NCI-H1048 (cell line): ENCODE measurements around the gene S100PBP.

ENCODE experiments used
- DNase-seq: peaks from one replicate; lab custom pipeline; 2025; lab: John Stamatoyannopoulos, UW

Gene S100PBP

DNA sequence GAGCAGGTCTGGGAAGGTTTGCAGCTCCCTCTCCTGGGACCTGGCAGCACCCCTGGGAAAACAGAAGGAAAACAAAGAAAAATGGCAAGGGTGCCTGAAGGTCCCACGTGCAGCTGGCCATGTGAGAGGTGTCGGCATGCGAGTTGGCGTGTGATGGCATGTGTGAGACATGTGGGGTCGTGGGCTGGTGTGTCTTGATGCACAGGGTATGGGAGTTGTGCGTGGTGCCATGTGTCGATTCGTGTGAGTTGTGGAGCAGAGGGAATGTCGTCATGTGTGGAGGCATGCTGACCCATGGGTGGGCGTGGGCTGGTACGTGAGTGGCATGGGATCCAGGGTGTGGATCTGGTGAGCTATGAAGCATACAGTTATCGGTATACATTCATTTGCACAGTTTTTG, 70.2 kb downstream of the S100PBP start:
- DNase-seq = no peak

GRCh38 chr1:32888134-32888533, 70.7 kb downstream of the S100PBP start:
- no peak for DNase-seq

DNA sequence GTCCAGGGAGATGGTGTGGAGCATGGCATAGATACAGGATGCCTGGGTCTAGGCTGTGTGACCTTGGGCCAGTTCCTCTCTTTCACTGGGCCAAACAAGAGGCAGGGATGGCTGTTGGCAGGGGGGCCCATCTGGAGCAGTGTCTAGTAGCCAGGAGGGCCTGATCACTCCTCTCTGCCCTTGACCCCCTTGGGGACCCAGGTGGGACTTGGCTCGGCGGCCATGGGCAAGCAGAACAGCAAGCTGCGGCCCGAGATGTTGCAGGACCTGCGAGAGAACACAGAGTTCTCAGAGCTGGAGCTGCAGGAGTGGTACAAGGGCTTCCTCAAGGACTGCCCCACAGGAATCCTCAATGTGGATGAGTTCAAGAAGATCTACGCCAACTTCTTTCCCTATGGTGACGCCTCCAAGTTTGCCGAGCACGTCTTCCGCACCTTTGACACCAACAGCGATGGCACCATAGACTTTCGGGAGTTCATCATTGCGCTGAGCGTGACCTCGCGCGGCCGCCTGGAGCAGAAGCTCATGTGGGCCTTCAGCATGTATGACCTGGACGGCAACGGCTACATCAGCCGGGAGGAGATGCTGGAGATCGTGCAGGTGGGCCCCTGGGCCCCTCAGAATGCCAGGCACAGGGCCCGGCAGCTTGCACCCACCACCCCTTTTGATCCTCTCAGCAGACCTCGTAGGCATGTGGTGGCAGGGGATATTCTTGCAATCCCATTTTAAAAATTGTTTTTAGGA, 71.4 kb downstream of the S100PBP start:
- no peak for DNase-seq

GRCh38 chr1:32889731-32890278, 72.4 kb downstream of the S100PBP start:
- DNase-seq = no peak

GRCh38 chr1:32890516-32891240, 73.2 kb downstream of the S100PBP start:
- DNase-seq = no peak

GRCh38 chr1:32891241-32891570, 73.8 kb downstream of the S100PBP start:
- DNase-seq = no peak

- DNase-seq = no peak
Observed at GRCh38 chr1:32891630-32892029, 74.2 kb downstream of the S100PBP start.

GRCh38 chr1:32892368-32893197, 75.1 kb downstream of the S100PBP start:
- peak; percentile 47 for DNase-seq

- DNase-seq = no peak
Observed at GRCh38 chr1:32893198-32894018, 76.0 kb downstream of the S100PBP start.

GRCh38 chr1:32894019-32894600, 76.7 kb downstream of the S100PBP start:
- DNase-seq = no peak

- DNase-seq = no peak
Observed at GRCh38 chr1:32894681-32895080, 77.2 kb downstream of the S100PBP start.

DNA sequence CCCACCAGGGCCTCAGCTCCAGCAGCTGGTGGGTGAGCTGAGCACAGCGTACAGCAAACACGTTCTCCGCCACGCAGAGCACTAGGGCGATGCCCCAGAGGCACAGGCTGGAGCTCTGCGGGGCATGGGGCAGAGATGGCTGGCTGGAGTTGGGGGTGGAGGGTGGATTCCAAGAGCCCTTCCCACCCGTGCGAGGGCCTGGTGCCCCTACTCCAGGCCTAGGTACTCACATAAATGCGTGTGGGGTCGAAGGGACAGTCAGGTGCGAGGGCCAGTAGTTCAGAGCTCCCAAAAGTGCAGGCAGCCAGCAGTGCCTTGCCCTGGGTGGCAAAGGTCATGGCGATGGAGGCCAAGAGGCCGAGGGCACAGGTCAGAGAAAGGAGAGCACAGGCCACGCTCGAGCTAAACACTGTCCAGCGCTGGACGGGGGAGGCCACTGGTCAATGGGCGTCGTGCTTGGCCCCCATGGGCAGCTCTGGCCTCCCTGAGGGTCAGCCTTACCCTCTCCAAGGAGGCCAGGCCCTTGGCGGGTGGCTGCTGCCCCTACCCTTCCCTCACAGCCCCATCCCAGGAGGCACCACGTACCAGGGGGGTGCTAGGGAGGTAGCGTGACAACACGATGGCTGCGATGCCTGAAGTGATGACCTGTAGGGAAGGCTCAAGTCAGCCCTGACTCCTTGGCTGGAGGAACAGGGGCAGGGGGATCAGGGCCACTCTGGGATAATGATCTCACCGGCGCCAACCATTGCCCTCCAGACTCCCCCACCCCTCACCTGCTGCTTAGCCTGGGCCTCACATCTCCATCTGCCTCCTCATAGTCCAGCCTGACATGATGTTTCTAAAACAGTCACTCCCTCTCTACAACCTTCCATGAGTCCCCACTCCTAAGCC, 78.1 kb downstream of the S100PBP start:
- DNase-seq = no peak

GRCh38 chr1:32896451-32896850, 79.0 kb downstream of the S100PBP start:
- DNase-seq = no peak

GRCh38 chr1:32897082-32898049, 79.9 kb downstream of the S100PBP start:
- no peak for DNase-seq

GRCh38 chr1:32898056-32898455, 80.6 kb downstream of the S100PBP start:
- DNase-seq = no peak

GRCh38 chr1:32898958-32899357, 81.5 kb downstream of the S100PBP start:
- no peak for DNase-seq

GRCh38 chr1:32899586-32900296, 82.3 kb downstream of the S100PBP start:
- no peak for DNase-seq

DNA sequence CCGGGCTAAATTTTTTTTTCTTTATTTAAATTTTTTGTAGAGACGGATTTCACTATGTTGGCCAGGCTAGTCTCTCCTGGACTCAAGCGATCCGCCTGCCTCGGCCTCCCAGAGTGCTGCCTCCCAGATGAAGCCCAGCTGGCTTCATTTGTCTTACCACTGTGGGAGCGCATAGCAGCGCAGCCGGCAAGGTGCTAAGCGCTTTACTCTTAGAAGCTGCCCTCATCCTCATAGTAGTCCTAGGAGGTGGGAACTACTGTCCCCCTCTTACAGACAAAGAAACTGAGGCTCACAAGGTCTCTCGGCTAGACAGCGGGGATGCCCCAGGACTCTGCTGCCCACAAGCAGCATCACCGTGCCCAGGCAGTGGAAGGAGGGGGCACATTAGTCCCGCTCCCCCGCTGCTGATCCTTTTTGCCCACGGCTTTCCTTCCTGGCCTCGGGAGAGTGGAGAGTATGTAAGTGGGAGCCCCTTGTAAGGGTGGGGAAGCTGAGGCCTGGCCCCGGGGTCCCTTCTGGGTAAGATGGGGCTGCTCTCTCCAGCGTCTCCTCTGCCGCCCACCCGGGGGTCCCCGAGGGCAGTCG, 83.0 kb downstream of the S100PBP start:
- DNase-seq = no peak
